GM12874 (cell line): Measurements from ENCODE around the gene MAMDC2.

Source experiments
- TF ChIP-seq, protein P1 (sequence below): IDR thresholded peaks from 2 replicates; pipeline ENCODE4 v1.5.1; 2011; ENCODE audit warnings: low read depth, mild to moderate bottlenecking, control low read depth, low read length, moderate library complexity; ENCODE audit not compliant: insufficient read depth

The MAMDC2 gene

GRCh38 chr9:70255486-70255885 is 211.8 kb downstream of the MAMDC2 start:
- TF ChIP-seq, protein P1, sequence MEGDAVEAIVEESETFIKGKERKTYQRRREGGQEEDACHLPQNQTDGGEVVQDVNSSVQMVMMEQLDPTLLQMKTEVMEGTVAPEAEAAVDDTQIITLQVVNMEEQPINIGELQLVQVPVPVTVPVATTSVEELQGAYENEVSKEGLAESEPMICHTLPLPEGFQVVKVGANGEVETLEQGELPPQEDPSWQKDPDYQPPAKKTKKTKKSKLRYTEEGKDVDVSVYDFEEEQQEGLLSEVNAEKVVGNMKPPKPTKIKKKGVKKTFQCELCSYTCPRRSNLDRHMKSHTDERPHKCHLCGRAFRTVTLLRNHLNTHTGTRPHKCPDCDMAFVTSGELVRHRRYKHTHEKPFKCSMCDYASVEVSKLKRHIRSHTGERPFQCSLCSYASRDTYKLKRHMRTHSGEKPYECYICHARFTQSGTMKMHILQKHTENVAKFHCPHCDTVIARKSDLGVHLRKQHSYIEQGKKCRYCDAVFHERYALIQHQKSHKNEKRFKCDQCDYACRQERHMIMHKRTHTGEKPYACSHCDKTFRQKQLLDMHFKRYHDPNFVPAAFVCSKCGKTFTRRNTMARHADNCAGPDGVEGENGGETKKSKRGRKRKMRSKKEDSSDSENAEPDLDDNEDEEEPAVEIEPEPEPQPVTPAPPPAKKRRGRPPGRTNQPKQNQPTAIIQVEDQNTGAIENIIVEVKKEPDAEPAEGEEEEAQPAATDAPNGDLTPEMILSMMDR = no peak

DNA sequence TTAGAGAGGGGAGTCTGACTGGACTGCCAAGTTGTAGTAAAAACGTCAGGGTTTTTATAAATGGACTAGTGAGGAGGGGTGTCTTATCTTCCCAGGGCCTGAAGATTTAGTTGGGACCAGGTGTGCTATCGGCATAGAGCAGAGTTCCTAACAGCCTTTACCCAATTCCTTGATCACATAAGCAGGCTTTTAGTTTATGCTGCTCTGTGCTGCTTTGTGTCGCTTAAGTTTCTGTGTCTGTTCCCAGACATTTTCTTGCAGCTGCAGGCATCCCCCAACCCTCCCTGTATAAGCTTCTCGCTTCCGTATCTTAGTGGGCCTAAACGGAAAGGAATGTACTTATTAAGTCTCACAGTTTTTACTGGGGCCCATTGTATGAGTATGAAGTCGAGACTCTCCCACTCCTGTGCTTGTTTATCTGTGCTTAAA is 212.5 kb downstream of the MAMDC2 start:
- TF ChIP-seq, protein P1 = no peak

- TF ChIP-seq, protein P1 = no peak
Measured at GRCh38 chr9:70257502-70257901, 213.9 kb downstream of the MAMDC2 start.

- TF ChIP-seq, protein P1 = no peak
Measured at GRCh38 chr9:70257991-70258691, 214.5 kb downstream of the MAMDC2 start.

- TF ChIP-seq, protein P1 = no peak
Measured at GRCh38 chr9:70258692-70259511, 215.3 kb downstream of the MAMDC2 start, which contains the start of gene SMC5. TSS of gene SMC5 (plus strand) at chr9:70258978. CDS start at chr9:70259079, 101 bp downstream.

DNA sequence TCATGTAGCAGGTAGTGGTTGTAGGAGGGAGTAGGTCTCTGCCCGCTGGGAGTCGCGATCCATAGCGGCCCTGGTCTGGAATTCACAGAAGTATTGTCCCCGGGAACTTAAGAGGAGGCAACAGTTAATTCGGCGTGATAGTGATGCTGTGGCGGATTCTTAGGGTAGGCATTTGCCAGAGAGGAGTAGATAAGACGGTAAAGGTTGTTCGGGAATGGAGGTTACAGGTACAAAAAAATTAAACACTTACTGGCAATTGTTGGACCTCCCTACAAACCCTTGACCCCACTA is 215.8 kb downstream of the MAMDC2 start:
- TF ChIP-seq, protein P1 = no peak

DNA sequence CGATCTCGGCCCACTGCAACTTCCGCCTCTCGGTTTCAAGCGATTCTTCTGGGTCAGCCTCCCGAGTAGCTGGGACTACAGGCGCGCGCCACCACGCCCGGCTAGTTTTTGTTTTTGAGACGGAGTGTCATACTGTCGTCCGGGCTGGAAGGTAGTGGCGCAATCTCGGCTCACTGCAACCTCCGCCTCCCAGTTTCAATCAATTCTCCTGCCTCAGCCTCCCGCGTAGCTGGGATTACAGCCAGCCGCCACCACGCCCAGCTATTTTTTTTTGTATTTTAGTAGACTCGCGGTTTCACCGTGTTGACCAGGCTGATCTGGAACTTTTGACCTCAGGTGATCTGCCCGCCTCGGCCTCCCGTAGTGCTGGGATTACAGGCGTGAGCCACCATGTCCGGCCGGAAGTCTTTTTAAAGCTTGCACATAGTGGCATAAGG is 216.4 kb downstream of the MAMDC2 start:
- TF ChIP-seq, protein P1 = no peak
